ENCODE measurements around the gene TPT1. TPM values are rescaled to one million over a fixed set of nuclear protein-coding genes. Genes with fewer than 3 reads are reported as not detected.
"Not testable (repeated sequence)": the region's sequence is repeated elsewhere in the genome, so short reads cannot be mapped to it uniquely, and the experiment has no call there.

TPT1 gene
- total RNA-seq, 1 experiment from 2014 or later = 3,611 TPM

- Mint-ChIP-seq H3K27me3 (ENCODE audit: insufficient read depth, unreplicated experiment) (no peaks in the 10 kb centered on the region), H3K4me1 (ENCODE audit: low read depth, unreplicated experiment) (no peaks in the 10 kb centered on the region), H3K9me3 (ENCODE audit: unreplicated experiment) (no peaks in the 10 kb centered on the region), H3K4me3 (ENCODE audit: unreplicated experiment) (no peak overlapping the region), H3K36me3 (ENCODE audit: insufficient read depth, unreplicated experiment) (no peaks in the 10 kb centered on the region), H3K27ac (ENCODE audit: unreplicated experiment) (no peak overlapping the region)
- Histone ChIP-seq H3K36me3 (ENCODE audit: control insufficient read depth, insufficient read depth, low read length) (no peaks in the 10 kb centered on the region), H3K9me3 (no peaks in the 10 kb centered on the region), H3K4me1 (0 out of 2 replicates have a peak, but pooled peaks cover 3% of the 10 kb centered on the region), H3K4me3 (ENCODE audit: low read depth, low read length) (no peak overlapping the region), H3K27me3 (replicated peaks; ENCODE audit: control insufficient read depth, insufficient read depth, low read length) (no peaks in the 10 kb centered on the region)
- CTCF ChIA-PET = no interaction called here
- no peak for TF ChIP-seq CTCF (IDR thresholded peaks at IDR 0.05; ENCODE audit: insufficient read depth in 1 of 2, low read depth in 1 of 2, low read length in 1 of 2, severe bottlenecking in 1 of 2, unreplicated experiment in 1 of 2)
- intact Hi-C loops (cut with micrococcal nuclease; ENCODE audit: unreplicated experiment) = no loop called here
- BruUV-seq (replicated peaks) = no TSS peak
- no peak for DNase-seq
- POLR2A ChIA-PET = no interaction called here
Measured at GRCh38 chr13:45381196-45381595, 40.2 kb upstream of the TPT1 start.

- H3K9me3 ChIP-seq; H3K27me3 Mint-ChIP-seq (ENCODE audit: insufficient read depth, unreplicated experiment); H3K4me3 ChIP-seq (ENCODE audit: low read depth, low read length); H3K4me3 Mint-ChIP-seq (ENCODE audit: unreplicated experiment); BruUV-seq (replicated peaks); H3K27ac Mint-ChIP-seq (ENCODE audit: unreplicated experiment); H3K36me3 Mint-ChIP-seq (ENCODE audit: insufficient read depth, unreplicated experiment); H3K4me1 Mint-ChIP-seq (ENCODE audit: low read depth, unreplicated experiment); H3K27me3 ChIP-seq (replicated peaks; ENCODE audit: control insufficient read depth, insufficient read depth, low read length); H3K9me3 Mint-ChIP-seq (ENCODE audit: unreplicated experiment); intact Hi-C loops (cut with micrococcal nuclease; ENCODE audit: unreplicated experiment); POLR2A ChIA-PET; H3K36me3 ChIP-seq (ENCODE audit: control insufficient read depth, insufficient read depth, low read length); H3K4me1 ChIP-seq; DNase-seq; CTCF ChIA-PET: not testable (repeated sequence)
Measured at GRCh38 chr13:45380708-45381107, 39.7 kb upstream of the TPT1 start.

- H3K27me3 Mint-ChIP-seq (ENCODE audit: insufficient read depth, unreplicated experiment); H3K9me3 Mint-ChIP-seq (ENCODE audit: unreplicated experiment); H3K4me3 ChIP-seq (ENCODE audit: low read depth, low read length); BruUV-seq (replicated peaks); CTCF ChIA-PET; intact Hi-C loops (cut with micrococcal nuclease; ENCODE audit: unreplicated experiment); H3K27ac Mint-ChIP-seq (ENCODE audit: unreplicated experiment); H3K9me3 ChIP-seq; H3K4me1 Mint-ChIP-seq (ENCODE audit: low read depth, unreplicated experiment); H3K4me1 ChIP-seq; H3K36me3 ChIP-seq (ENCODE audit: control insufficient read depth, insufficient read depth, low read length); H3K36me3 Mint-ChIP-seq (ENCODE audit: insufficient read depth, unreplicated experiment); DNase-seq; H3K27me3 ChIP-seq (replicated peaks; ENCODE audit: control insufficient read depth, insufficient read depth, low read length); H3K4me3 Mint-ChIP-seq (ENCODE audit: unreplicated experiment); POLR2A ChIA-PET: not testable (repeated sequence)
Measured at GRCh38 chr13:45379516-45379915, 38.5 kb upstream of the TPT1 start.

- BruUV-seq (replicated peaks); DNase-seq; H3K27me3 Mint-ChIP-seq (ENCODE audit: insufficient read depth, unreplicated experiment); intact Hi-C loops (cut with micrococcal nuclease; ENCODE audit: unreplicated experiment); H3K27ac Mint-ChIP-seq (ENCODE audit: unreplicated experiment); H3K4me3 Mint-ChIP-seq (ENCODE audit: unreplicated experiment); H3K36me3 ChIP-seq (ENCODE audit: control insufficient read depth, insufficient read depth, low read length); H3K4me1 Mint-ChIP-seq (ENCODE audit: low read depth, unreplicated experiment); H3K9me3 Mint-ChIP-seq (ENCODE audit: unreplicated experiment); H3K36me3 Mint-ChIP-seq (ENCODE audit: insufficient read depth, unreplicated experiment); POLR2A ChIA-PET; H3K9me3 ChIP-seq; H3K4me1 ChIP-seq; CTCF ChIA-PET; H3K4me3 ChIP-seq (ENCODE audit: low read depth, low read length); H3K27me3 ChIP-seq (replicated peaks; ENCODE audit: control insufficient read depth, insufficient read depth, low read length): not testable (repeated sequence)
Measured at GRCh38 chr13:45378786-45379185, 37.8 kb upstream of the TPT1 start.

GRCh38 chr13:45377314-45377713 lies 36.3 kb upstream of the TPT1 start:
- H3K4me1 ChIP-seq; intact Hi-C loops (cut with micrococcal nuclease; ENCODE audit: unreplicated experiment); H3K4me3 ChIP-seq (ENCODE audit: low read depth, low read length); BruUV-seq (replicated peaks); POLR2A ChIA-PET; H3K9me3 Mint-ChIP-seq (ENCODE audit: unreplicated experiment); DNase-seq; H3K9me3 ChIP-seq; H3K4me1 Mint-ChIP-seq (ENCODE audit: low read depth, unreplicated experiment); H3K36me3 Mint-ChIP-seq (ENCODE audit: insufficient read depth, unreplicated experiment); CTCF ChIA-PET; H3K4me3 Mint-ChIP-seq (ENCODE audit: unreplicated experiment); H3K27me3 Mint-ChIP-seq (ENCODE audit: insufficient read depth, unreplicated experiment); H3K27me3 ChIP-seq (replicated peaks; ENCODE audit: control insufficient read depth, insufficient read depth, low read length); H3K36me3 ChIP-seq (ENCODE audit: control insufficient read depth, insufficient read depth, low read length); H3K27ac Mint-ChIP-seq (ENCODE audit: unreplicated experiment): not testable (repeated sequence)

- H3K27me3 Mint-ChIP-seq (ENCODE audit: insufficient read depth, unreplicated experiment); H3K36me3 Mint-ChIP-seq (ENCODE audit: insufficient read depth, unreplicated experiment); H3K9me3 Mint-ChIP-seq (ENCODE audit: unreplicated experiment); POLR2A ChIA-PET; DNase-seq; H3K4me3 Mint-ChIP-seq (ENCODE audit: unreplicated experiment); H3K36me3 ChIP-seq (ENCODE audit: control insufficient read depth, insufficient read depth, low read length); intact Hi-C loops (cut with micrococcal nuclease; ENCODE audit: unreplicated experiment); CTCF ChIA-PET; BruUV-seq (replicated peaks); H3K4me1 Mint-ChIP-seq (ENCODE audit: low read depth, unreplicated experiment); H3K4me3 ChIP-seq (ENCODE audit: low read depth, low read length); H3K27ac Mint-ChIP-seq (ENCODE audit: unreplicated experiment); H3K27me3 ChIP-seq (replicated peaks; ENCODE audit: control insufficient read depth, insufficient read depth, low read length); H3K9me3 ChIP-seq; H3K4me1 ChIP-seq: not testable (repeated sequence)
Measured at GRCh38 chr13:45376651-45377050, 35.7 kb upstream of the TPT1 start.

Measured in Caco-2 (cell line).